HepG2 (cell line): ENCODE results near the gene GSC2. TPM values are rescaled to one million over a fixed set of nuclear protein-coding genes. Genes with fewer than 3 reads are reported as not detected.

ENCODE experiments used
- BATF2 ChIP-seq: sonication (generic); formaldehyde crosslinking; IDR thresholded peaks from 2 replicates; pipeline ENCODE4 v1.8.0; 2022; ENCODE audit warnings: mild to moderate bottlenecking, missing genetic modification reagents, moderate library complexity
- FOXK2 ChIP-seq: fragments of 450-650 bp; IDR thresholded peaks from 2 replicates; pipeline ENCODE4 v1.6.1; 2016
- KAT2B ChIP-seq: fragments of 150-350 bp; IDR thresholded peaks from 2 replicates; pipeline ENCODE4 v1.6.1; 2014; ENCODE audit warnings: low read depth, low read length, borderline replicate concordance
- MXI1 ChIP-seq: IDR thresholded peaks from 3 replicates; pipeline ENCODE4 v1.6.1; 2012; ENCODE audit warnings: low read depth, low read length, inconsistent platforms, borderline replicate concordance
- MYNN ChIP-seq: sonication (generic); formaldehyde crosslinking; IDR thresholded peaks from 2 replicates; pipeline ENCODE4 v1.4.0; 2020; ENCODE audit warnings: mild to moderate bottlenecking, low read depth, missing genetic modification reagents
- NFKB2 ChIP-seq: sonication (generic); formaldehyde crosslinking; IDR thresholded peaks from 2 replicates; pipeline ENCODE4 v1.4.0; 2020; ENCODE audit warnings: missing genetic modification reagents, borderline replicate concordance
- PCBP2 ChIP-seq: fragments of 200-400 bp; formaldehyde crosslinking; optimal IDR thresholded peaks from 2 replicates; pipeline ENCODE3; 2018; ENCODE audit warnings: low read length, low read depth; ENCODE audit not compliant: poor library complexity, severe bottlenecking
- RXRA ChIP-seq: sonication (generic); formaldehyde crosslinking; IDR thresholded peaks from 2 replicates; pipeline ENCODE4 v1.5.1; 2020; ENCODE audit warnings: missing genetic modification reagents
- TRIM22 ChIP-seq: fragments of 450-650 bp; IDR thresholded peaks from 2 replicates; pipeline ENCODE4 v1.6.1; 2017
- TSC22D2 ChIP-seq: sonication (generic); formaldehyde crosslinking; IDR thresholded peaks from 2 replicates; pipeline ENCODE4 v1.5.1; 2020; ENCODE audit warnings: missing genetic modification reagents, mild to moderate bottlenecking, borderline replicate concordance
- USF2 ChIP-seq, 2 experiments: sonication (generic) in 1 of 2; formaldehyde crosslinking in 1 of 2; IDR thresholded peaks; 2 replicates each; pipeline versions ENCODE4 v1.5.1 to v1.6.1; 2011 to 2020; ENCODE audit warnings: borderline replicate concordance in 1 of 2, low read depth in 1 of 2, low read length in 1 of 2, mild to moderate bottlenecking in 1 of 2, missing genetic modification reagents in 1 of 2, moderate library complexity in 1 of 2
- ZBTB33 ChIP-seq: sonication (generic); formaldehyde crosslinking; IDR thresholded peaks from 2 replicates; pipeline ENCODE4 v1.4.0; 2020; ENCODE audit warnings: missing genetic modification reagents
- ZNF234 ChIP-seq: sonication (generic); formaldehyde crosslinking; conservative IDR thresholded peaks from 2 replicates; pipeline ENCODE4 v1.5.1; 2020; ENCODE audit warnings: mild to moderate bottlenecking, missing genetic modification reagents
- ZNF367 ChIP-seq: sonication (generic); formaldehyde crosslinking; IDR thresholded peaks from 2 replicates; pipeline ENCODE4 v1.4.0; 2020; ENCODE audit warnings: missing genetic modification reagents, borderline replicate concordance
- ZNF503 ChIP-seq: sonication (generic); formaldehyde crosslinking; IDR thresholded peaks from 2 replicates; pipeline ENCODE4 v1.4.0; 2020; ENCODE audit warnings: missing genetic modification reagents
- ZNF543 ChIP-seq: sonication (generic); formaldehyde crosslinking; IDR thresholded peaks from 2 replicates; pipeline ENCODE4 v1.4.0; 2020; ENCODE audit warnings: mild to moderate bottlenecking, missing genetic modification reagents
- ZNF598 ChIP-seq: sonication (generic); formaldehyde crosslinking; IDR thresholded peaks from 2 replicates; pipeline ENCODE4 v1.5.1; 2020; ENCODE audit warnings: mild to moderate bottlenecking, missing genetic modification reagents, borderline replicate concordance
- ZNF605 ChIP-seq: sonication (generic); formaldehyde crosslinking; IDR thresholded peaks from 2 replicates; pipeline ENCODE4 v1.8.0; 2022; ENCODE audit warnings: mild to moderate bottlenecking, missing genetic modification reagents
- ZNF691 ChIP-seq: sonication (generic); formaldehyde crosslinking; IDR thresholded peaks from 2 replicates; pipeline ENCODE4 v1.4.0; 2020; ENCODE audit warnings: missing genetic modification reagents, low read depth, mild to moderate bottlenecking, borderline replicate concordance
- polyA plus RNA-seq, 8 experiments: library from polyadenylated mRNA; depleted of rRNA in 3 of 8; stranded (reverse) in 7 of 8; unstranded in 1 of 8; fragments of >200 nt; fragmentation: Illumina TruSeq in 4 of 8; extraction: Trizol in 4 of 8; gene quantifications; 2 replicates each; pipeline versions ENCODE4 v1.2.1 to v1.2.3, GENCODE V29; 2011 to 2016; ENCODE audit warnings: low read depth in 4 of 8, missing spikeins in 1 of 8, mixed read lengths in 1 of 8; ENCODE audit not compliant: insufficient read depth in 1 of 8
- total RNA-seq, 5 experiments: library from RNA; depleted of rRNA; stranded (reverse); fragments of >200 nt; fragmentation: Illumina TruSeq; extraction: Trizol; gene quantifications; 2 replicates each; pipeline ENCODE4 v1.2.3, GENCODE V29; 2016; ENCODE audit warnings: low read depth in 1 of 5

GSC2 gene
- total and polyA plus RNA-seq, 2 of the 13 experiments (the other 11 are each of a cell fraction or from before 2014, with no cell fraction given), result not detected

- no peak for TF ChIP-seq ZNF691 (CRISPR knock-in tag)
- TF ChIP-seq ZNF234 (CRISPR knock-in tag), result no peak
- no peak for TF ChIP-seq KAT2B
- no peak for TF ChIP-seq FOXK2
- 0 out of 2 replicates have a peak, but pooled peaks have one; percentile 31 for TF ChIP-seq BATF2 (CRISPR knock-in tag)
- no peak for TF ChIP-seq USF2 (IDR thresholded peaks at IDR 0.05; ENCODE audit: low read depth, low read length)
- TF ChIP-seq USF2 (CRISPR knock-in tag; IDR thresholded peaks at IDR 0.05; ENCODE audit: borderline replicate concordance), result no peak
- no peak for TF ChIP-seq ZBTB33 (CRISPR knock-in tag)
- no peak for TF ChIP-seq RXRA (CRISPR knock-in tag)
- TF ChIP-seq TSC22D2, result no peak
- no peak for TF ChIP-seq ZNF605 (CRISPR knock-in tag)
- no peak for TF ChIP-seq ZNF503
- TF ChIP-seq PCBP2, result no peak
- TF ChIP-seq ZNF598 (CRISPR knock-in tag), result no peak
- TF ChIP-seq MXI1, result no peak
- TF ChIP-seq ZNF543 (CRISPR knock-in tag), result 0 out of 2 replicates have a peak, but pooled peaks have one; percentile 15
- TF ChIP-seq TRIM22, result no peak
- no peak; the same call in 1 of the 2 replicates for TF ChIP-seq ZNF367 (CRISPR knock-in tag)
- no peak for TF ChIP-seq MYNN (CRISPR knock-in tag)
- TF ChIP-seq NFKB2, result peak; percentile 75; the same call in 1 of the 2 replicates
Observed at GRCh38 chr22:19177164-19178064, 27.3 kb upstream of the GSC2 start (continued).
